Tibial nerve (tissue), 3 donors: ENCODE measurements around the gene SEZ6.

Source experiments
- EP300 ChIP-seq, 2 donors: sonication (generic); formaldehyde crosslinking; IDR thresholded peaks; one replicate each; pipeline ENCODE4 v1.6.1; 2017; ENCODE audit warnings: antibody characterized with exemption in 2 of 2, mild to moderate bottlenecking in 1 of 2
- POLR2A ChIP-seq, 2 donors: fragments of 450-650 bp; IDR thresholded peaks; one replicate each; pipeline ENCODE4 v1.6.1; 2017; ENCODE audit warnings: antibody characterized with exemption in 2 of 2, mild to moderate bottlenecking in 2 of 2, moderate library complexity in 2 of 2

GRCh38 chr17:28908640-28909167 is 97.1 kb downstream of the SEZ6 start:
- no peak for TF ChIP-seq EP300 (IDR thresholded peaks at IDR 0.05)
- no peak for TF ChIP-seq POLR2A (IDR thresholded peaks at IDR 0.05)
